HG03103 (cell line): ENCODE data around the gene EPB41L5.
"Not testable (repeated sequence)": the region's sequence is repeated elsewhere in the genome, so short reads cannot be mapped to it uniquely, and the experiment has no call there.

Experiments used
- ATAC-seq: cut with Tn5 transposase; IDR thresholded peaks from one replicate; pipeline ENCODE4 v1.9.1; 2021; ENCODE audit warnings: low read depth; ENCODE audit not compliant: unreplicated experiment

EPB41L5 gene

DNA sequence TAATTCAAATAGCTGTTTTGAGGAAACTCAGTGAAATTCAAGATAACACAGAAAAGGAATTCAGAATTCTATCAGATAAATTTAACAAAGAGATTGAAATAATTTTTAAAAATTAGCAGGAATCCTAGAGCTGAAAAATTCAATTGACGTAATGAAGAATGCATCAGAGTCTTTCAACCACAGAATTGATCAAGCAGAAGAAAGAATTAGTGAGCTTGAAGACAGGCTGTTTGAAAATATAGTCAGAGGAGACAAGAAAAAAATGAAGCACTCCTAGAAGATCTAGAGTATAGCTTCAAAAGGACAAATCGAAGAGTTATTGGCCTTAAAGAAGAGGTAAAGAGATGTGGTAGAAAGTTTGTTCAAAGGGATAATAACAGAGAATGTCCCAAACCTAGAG lies 122.1 kb downstream of the EPB41L5 start:
- not testable (repeated sequence) for ATAC-seq

DNA sequence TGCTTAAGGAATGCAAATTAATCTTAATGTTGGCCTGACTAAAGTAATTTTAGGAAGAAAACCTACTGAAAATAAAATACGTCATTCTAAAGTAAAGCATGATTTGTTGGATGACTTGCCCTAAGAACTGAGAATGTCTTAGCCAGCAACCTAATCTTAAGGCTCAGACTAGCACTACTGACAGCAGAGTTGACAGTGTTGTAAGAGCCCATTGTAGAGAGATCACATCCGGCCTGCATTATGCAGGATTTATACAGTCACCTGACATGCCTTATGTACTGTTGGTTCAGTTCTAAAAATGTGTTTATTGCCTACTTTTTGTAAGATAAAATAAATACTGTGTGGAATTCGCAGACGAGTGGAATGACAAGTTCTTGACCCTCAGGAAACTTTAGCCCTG lies 128.0 kb downstream of the EPB41L5 start:
- no peak for ATAC-seq

DNA sequence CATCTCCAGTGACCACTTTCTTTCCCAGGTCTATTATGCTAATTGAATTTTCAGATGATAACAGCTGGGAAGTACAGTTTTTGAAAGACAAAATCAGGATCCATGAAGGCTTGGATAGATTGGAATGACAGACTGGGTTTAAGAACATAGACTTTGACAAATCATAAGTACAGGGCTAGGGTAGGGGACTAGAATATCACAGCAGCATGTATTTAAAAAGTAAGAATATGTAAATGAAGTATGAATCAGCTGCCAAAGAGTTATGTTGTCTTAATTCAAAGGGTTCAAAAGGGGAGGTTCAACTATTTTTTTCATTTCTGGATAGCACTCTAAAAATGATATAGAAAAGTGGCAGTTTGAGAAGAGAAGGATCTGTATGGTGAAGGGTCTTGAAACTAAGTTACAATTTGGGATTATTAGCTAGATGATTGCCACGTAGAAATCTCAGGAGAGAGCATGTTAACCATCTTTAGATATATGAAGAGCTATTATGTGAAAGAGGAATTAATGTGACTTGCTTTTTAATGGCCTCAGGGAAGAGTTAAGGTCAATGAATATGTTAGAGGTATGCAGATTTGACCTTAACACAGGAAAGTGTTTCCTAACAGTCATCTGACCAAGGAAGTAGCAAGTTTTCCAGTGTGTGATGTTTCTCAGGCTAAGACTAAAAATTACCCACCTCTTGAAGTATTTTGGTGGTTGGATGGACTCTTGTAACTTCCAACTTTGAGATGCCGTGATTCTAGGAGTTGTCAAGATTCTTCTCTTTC lies 128.6 kb downstream of the EPB41L5 start:
- ATAC-seq: no peak

DNA sequence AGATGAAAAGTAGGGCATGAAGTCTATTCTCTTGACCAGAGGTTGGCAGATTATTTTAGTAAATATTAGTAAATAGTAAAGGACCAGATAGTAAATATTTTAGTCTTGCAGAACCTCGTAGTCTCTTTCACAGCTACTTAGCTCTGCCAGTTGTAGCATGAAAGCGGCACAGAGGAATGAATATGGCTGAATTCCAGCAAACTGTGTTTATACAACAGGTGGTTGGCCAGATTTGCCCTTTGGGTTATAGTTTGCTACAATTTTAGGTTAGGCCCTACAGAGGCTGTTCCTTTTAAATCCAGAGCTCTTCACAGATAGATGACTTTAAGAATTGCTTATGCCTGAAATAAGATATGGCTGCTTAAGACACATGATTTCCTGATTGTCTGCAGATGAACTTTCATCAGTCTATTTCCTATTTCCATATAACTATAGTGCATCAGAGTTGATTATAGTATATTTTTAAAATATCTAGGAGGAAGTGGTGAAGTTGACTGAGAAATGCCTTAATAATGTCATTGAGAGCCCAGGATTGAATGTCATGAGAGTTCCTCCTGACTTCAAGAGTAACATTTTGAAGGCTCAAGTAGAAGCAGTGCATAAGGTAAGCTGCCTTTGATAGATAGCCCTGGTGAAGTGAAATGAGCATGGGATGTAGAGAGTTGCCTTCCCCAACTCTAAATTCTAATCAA lies 129.8 kb downstream of the EPB41L5 start:
- ATAC-seq: no peak

DNA sequence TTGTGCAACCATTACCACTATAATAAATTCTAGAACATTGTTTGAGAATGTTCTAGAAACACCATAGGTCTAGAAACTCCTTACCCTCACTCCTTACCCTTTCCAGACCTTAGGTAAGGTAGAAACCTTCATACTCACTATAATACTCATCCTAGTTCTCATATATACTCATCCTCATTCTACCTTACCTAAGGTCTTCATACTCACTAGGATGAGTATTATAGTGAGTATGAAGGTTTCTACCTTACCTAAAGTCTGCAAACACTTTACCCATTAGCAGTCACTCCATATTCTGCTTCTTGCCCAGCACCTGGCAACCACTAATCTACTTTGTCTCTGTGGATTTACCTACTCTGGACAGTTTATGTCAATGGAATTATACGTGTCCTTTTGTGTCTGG lies 135.4 kb downstream of the EPB41L5 start:
- no peak for ATAC-seq

DNA sequence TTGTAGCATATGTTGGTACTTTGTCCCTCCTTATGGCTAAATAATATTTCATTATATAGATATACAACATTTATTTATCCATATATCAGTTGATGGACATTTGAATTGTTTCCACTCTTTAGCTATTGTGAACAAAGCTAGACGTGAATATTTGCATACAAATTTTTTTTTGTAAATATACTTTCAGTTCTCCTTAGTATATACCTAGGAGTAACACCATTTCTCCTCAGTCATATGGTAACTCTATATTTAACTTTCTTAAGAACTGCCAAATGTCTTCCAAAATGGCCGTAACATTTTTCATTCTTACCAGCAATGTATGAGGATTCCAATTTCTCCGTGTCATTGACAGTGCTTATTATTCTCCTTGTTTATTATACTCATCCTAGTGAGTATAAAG lies 135.8 kb downstream of the EPB41L5 start:
- no peak for ATAC-seq

DNA sequence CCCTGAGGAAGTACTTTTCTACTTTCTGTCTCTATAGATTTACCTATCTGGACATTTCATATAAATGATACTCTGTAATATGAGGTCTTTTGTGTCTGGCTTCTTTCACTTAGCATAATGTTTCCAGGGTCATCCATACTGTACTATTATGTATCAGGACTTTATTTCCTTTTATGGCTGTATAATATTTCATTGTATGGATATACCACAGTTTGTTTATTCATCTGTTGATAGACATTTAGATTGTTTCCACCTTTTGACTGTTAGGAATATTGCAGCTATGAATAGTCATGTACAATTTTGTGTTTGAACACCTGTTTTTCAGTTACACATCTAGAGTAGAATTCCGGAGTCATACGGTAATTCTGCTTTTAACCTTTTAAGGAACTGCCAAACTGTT lies 136.5 kb downstream of the EPB41L5 start:
- ATAC-seq: no peak

DNA sequence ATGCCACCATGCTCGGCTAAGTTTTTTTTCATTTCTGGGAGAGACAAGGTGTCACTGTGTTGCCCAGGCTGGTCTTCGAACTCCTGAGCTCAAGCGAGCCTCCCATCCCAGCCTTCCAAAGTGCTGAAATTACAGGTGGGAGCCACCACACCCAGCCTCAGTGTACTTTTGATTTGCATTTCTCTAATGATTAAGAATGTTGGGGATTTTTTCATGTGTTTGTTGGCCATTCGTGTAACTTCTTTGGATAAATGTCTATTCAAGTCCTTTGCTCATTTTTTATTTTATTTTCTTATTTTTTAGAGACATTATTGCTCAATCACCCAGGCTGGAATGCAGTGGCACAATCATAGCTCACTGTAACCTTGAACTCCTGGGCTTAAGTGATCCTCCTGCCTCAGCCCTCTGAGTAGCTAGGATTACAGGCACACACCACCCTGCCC lies 137.2 kb downstream of the EPB41L5 start:
- no peak for ATAC-seq

DNA sequence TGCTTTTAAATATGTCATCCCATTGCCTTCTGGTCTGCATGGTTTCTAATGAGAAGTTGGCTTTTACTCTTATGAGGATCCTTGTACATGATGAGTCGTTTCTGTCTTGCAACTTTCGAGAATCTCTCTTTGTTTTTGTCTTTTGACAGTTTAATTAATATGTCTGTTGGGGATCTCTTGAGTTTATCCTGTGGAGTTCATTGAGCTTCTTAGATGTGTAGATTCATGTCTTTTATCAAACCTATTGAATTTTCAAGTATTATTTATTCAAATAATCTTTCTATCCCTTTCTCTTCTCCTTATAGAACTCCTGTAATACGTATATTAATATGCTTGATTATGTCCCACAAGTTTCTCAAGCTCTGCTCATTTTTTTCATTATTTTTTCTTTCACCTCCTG lies 142.4 kb downstream of the EPB41L5 start:
- no peak for ATAC-seq

DNA sequence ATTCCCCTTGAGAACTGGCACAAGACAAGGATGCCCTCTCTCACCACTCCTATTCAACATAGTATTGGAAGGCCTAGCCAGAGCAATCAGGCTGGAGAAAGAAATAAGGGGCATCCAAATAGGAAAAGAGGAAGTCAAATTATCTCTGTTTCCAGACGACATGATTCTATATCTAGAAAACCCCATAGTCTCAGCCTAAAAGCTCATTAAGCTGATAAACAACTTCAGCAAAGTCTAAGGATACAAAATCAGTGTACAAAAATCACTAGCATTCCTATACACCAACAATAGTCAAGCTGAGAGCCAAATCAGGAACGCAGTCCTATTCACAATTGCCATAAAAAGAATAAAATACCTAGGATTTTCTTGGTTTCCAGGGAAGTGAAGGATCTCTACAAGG lies 145.8 kb downstream of the EPB41L5 start:
- not testable (repeated sequence) for ATAC-seq

DNA sequence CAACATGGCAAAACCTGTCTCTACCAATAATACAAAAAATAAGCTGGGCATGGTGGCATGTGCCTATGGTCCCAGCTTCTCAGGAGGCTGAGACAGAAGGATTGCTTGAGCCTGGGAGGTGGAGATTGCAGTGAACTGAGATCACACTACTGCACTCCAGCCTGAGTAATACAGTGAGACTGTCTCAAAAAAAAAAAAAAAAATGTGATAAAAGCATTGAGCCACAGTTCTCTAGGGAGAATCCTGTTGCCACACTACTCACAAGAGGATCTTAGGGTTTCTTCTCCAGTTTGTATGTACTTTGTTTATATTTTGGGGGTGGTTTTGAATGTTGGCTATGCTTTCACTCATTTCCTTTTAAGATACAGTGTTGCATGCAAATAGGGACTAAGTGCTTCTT lies 148.3 kb downstream of the EPB41L5 start:
- ATAC-seq: no peak

DNA sequence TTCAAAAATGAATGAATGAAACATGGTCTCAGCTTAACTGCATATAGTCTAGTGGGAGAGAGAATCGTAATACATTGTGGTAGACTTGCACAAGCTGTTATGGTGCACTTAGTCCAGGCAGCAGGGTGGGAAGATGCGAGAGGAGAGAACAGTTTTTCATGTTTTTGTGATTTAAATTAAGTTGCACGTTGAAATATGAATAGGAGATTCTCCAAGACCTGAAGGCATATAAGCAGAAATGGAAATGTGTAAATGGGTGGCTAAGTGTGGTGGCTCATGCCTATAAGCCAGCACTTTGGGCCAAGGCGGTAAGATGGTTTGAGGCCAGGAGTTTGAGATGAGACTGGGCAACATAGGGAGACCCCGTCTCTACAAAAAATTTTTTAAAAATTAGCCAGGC lies 149.8 kb downstream of the EPB41L5 start:
- no peak for ATAC-seq

DNA sequence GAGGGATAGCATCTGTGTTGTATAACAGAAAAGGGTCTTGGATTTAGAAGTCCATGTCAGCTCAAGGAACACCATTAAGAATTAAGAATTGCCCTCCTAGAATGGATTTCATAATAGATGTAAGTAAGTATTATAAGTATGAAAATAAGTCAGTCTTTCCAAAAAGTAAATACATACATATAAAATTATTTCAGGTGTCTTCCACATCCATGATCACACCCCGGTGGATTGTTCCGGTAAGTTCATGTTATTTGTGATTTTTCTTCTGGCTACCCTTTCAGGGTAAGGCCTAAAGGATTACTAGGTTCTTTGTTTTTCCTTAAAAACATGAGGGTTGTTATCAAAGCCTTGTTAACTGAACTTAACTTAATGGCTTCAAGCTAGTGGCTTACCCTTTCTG lies 154.4 kb downstream of the EPB41L5 start:
- ATAC-seq: no peak

DNA sequence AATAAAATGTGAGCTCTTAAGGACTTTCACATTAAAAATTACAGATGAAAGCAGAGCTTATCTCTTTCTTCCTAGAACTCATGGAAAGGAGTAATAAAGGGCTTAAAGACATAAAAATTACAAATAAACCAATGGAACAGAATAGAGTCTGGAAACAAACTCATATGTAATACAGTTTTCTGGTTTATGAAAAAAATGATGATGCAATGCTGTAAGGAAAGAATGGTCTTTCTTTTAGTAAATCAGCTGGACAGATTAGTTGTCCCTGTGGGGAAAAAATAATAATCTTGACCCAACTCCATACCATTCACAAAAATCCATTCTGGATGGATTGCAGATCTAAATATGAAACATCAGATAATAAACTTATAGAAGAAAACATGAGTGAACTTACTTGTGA lies 156.1 kb downstream of the EPB41L5 start:
- ATAC-seq: no peak

DNA sequence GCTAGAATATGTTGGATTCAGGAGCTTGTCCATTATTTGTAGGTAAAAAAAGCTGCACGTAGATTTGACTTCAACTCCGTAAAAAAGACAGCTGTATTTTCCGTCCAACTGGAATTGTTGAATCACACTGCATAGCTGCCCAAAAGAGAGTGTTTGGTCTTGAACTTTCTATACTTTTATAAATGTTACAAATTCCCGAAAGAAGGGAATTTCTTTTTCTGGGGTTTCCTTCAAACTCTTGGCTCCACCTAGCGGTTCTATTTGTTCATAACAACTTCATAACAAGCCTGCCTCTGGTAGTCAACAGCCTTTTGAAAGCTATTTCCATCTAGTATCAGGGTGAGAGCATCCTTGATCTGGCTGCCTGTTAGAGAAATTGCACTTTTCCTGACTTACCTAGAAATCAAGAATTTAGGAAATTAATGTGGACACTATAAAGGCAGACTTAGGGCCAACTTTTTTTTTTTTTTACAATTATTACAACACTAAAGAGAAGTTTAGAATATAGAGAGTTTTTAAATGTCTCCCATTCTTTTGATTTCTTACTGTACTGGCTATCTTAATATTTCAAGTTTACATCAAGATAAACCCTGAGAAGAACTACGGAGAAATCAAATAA lies 162.2 kb downstream of the EPB41L5 start:
- ATAC-seq: no peak

DNA sequence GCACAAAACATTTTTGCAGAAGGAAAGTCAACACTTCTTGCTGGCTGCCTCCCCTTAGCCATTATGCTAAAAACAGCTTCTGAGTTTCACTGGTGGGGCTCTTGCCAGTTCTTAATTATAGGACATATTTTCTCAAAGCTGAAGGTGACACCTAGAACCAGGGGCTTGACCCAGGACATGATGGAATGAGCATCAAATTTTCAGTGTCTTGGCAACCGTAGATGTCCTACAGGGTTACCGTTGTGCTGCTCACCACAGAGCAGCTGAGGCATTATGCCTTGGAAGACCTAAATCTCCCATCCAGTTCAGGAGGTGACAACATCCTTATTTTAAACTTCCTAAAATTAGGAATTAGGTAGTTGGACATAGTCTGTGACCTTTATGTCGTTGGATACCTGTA lies 163.6 kb downstream of the EPB41L5 start:
- no peak for ATAC-seq

DNA sequence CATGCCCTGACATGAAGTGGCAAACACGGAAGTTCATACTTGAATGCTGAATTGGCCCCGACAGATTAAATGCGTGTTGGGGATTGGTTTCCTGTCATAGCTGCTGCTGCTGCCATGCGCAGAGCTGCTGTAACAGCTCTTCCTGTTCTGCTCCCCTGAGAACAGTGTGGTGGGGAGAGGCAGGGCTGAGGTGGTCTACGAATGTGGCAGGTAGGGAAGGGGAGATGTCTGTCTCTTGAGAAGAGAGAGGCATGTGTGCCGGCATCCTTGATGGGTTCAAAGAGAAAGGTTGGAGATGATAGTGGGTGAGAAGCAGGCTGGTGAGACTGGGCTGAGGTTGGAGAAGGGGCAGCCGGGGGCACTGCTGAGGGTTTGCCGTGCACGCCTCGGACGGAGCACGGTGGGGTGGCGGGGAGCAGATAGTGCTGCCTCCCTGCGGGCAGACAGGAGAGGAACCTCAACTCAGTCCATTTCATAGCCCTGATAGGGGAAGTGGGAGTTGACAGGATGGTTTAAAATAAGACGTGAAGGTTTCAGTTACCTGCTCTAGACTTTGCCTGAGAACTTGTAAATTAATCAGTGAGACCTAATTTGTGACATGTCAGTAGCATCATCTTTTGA lies 164.2 kb downstream of the EPB41L5 start:
- peak; percentile 88 for ATAC-seq

DNA sequence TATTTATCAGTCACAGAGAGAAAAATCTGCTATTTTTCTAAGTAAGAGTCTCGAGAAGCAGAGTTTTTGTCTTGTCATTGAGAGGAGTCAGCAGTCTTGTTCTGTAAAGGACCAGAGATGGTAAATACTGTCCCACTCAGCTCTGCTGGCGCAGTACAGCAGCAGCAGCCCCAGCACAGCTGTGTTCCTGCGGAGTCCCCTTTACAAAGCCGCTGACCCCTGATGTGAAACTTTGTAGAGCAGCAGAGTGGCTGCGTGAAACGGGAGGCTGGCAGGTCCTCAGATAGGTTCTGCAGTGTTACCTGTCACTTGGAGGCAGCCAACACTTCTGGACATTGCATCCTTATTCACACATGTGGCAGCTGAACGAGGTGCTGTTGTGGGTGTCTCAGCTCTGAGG lies 165.1 kb downstream of the EPB41L5 start:
- ATAC-seq: no peak

DNA sequence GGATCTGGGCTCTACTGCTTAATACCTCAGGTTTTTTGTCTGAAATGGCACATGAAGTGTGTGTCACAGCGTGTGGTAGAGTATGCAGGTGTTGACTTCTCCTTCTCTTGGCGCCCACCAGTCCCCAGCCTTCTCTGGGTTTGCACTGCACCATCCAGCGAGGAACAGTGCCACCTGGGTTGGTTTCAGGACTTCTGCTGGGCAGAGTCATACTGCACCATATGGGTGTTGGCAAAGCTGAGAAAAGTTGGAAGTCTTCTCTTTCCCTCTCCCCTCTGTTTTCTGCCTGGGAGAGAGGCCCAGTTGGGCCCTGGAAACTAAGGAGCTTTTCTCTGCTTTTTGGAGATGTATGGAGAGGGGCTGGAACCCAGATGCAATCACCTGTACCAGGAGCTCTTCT lies 166.5 kb downstream of the EPB41L5 start:
- no peak for ATAC-seq

DNA sequence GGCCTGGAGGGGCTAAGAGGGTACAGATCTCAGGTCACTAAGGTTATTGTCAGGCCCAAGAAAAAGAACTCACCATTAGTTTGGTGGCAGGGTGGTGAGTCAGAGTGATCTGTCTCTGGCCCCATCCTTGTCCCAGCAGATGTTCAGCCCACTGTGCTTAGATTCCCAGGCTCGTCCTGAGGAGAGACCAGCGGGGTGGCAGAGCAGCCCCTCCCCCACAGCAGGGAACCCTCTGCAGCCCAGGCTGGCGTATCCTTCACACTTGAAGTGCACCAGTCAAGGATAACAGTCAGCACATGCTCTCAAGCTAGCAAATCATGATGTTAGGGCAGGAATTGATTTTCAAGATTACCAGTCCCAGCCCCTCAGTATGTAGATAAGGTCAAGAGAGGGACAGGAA lies 167.2 kb downstream of the EPB41L5 start:
- ATAC-seq: no peak

DNA sequence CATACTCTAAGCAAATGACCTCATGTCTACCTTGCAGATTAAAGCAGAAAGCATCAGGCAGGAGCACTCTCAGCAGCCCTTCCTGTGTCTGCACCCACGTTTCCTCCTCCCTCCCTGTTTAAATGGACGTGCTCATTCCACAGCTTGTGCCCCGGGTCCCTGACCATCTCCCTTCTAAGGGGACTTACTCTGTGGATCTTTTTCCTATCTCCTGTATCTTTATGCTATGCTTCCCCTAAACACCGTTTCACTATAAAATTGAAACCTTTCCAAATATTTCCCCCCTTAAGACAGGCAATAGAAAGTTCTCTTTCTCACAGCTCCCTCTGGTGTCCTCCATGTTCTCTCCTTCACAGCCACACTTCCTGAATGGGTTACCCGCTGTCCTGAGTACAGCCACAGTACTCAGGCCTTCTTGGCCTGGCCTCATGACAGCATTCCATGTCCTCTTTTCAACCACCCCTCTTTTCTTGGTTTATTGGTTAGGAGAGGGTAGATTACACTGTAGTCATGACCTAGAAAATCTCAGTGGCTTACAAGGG lies 169.2 kb downstream of the EPB41L5 start:
- ATAC-seq: no peak
